Left cardiac atrium (tissue), 4 donors: ENCODE results near the gene CCR7. TPM values are rescaled to one million over a fixed set of nuclear protein-coding genes. Genes with fewer than 3 reads are reported as not detected.

Experiments
- ATAC-seq, 2 donors: fragments of 200-7000 bp; cut with Tn5 transposase; one replicate each; pipeline ENCODE4 v1.9.1; 2020; ENCODE audit warnings: mild to moderate bottlenecking in 2 of 2, moderate library complexity in 2 of 2
- DNase-seq: peaks from one replicate; pipeline ENCODE4 v3.0.0-alpha.2; 2020
- intact Hi-C, 2 donors: fragments of 100-400 bp; cut with DNase I; formaldehyde crosslinking; loops; one replicate each; pipeline versions ENCODE4 v1.14.1 to v1.15.1; 2022 to 2023
- total RNA-seq, 2 donors: library from RNA; stranded (reverse); fragmentation: NEBNext Ultra II Directional; extraction: Animal tissue kit (Norgen Biotek cat#: 25700); gene quantifications; one replicate each; pipeline ENCODE4 v1.2.1, GENCODE V29; 2021
- donor health status: DM: no; HTN: yes; CAD: no.
- donor health status: DM: no; HTN: yes; CAD: no; lungs with severe emphysema.
- donor health status: DM: yes; HTN: yes; CAD: no.
- donor health status: Dilated cardiomyopathy.

CCR7 gene
- total RNA-seq, 2 donors from 2014 or later, result 0.29 to 0.53 TPM

DNA sequence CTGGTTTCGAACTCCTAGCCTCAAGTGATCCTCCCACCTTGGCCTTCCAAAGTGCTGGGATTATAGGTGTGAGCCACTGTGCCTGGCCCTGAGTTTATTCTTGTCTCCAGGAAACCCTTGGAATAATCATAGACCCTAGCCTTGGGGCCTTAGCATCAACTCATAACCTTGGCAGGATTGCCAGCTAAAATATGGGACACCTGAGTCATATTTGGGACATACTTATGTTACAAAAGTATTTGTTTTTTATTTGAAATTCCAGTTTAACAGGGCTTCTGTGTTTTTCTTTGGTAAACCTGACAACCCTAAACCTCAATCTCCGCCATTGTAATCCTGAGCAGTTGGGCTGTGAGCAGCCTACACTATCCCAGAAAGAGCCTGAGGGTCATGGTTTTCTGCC, 35.3 kb downstream of the CCR7 start:
- intact Hi-C loops, result loop anchor here (5.0 to 10.0 kb wide), 3 partner anchors 88 to 228 kb away; partner anchors contain the start of gene IGFBP4 (in 2 of the 2)
- ATAC-seq (no peak), DNase-seq (no peak)

DNA sequence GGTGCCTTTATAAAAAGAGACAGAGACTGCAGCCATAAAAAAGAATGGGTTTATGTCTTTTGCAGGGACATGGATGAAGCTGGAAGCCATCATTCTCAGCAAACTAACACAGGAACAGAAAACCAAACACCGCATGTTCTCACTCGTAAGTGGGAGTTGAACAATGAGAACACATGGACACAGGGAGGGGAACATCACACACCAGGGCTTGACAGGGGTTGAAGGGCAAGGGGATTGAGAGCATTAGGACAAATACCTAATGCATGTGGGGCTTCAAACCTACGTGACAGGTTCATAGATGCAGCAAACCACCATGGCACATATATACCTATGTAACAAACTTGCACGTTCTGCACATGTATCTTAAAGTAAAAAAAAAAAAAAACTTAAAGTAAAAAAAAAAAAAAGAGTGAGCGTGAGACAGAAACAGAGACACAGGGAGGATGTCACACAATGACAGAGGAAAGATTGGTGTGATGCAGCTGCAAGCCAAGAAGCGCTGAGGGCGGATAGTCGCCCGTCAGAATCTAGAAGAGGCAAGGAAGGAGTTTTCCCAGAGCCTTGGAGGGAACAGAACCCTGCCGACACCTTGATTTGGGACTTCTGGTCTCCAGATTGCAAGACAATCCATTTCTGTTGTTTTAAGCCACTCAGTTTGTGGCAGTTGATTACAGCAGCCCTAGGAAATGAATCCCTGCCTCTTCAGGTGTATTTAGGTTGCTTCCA, 36.4 kb downstream of the CCR7 start:
- ATAC-seq (no peak), DNase-seq (no peak)
- intact Hi-C loops, result loop anchor here in 1 of 2 donors (10.0 kb wide), 1 partner anchor 134 kb away; no protein-coding TSS in a partner anchor

DNA sequence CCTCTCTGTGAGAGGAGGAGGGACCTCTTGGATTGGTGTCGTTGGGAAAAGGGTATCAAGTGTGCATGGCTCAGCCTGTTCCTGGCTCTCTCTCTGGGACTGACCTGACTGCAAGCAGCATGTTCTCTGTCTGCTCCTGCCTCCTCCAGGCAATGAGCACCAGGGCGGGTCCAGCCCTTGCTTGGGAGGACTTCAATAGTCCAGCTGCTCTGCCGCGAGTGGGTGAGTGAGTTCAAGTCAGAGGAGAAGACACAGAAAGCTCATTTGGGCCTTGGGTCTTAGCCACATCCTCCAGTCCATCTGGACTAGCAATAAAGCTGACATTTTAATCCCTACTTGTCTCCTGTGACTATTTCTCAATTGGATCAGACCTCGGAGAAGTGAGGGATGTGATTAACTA, 38.6 kb downstream of the CCR7 start:
- ATAC-seq (peak; percentile 30 to 80), DNase-seq (peak; percentile 62)
- intact Hi-C loops, result loop anchor here in 1 of 2 donors (10.0 kb wide), 1 partner anchor 132 kb away; no protein-coding TSS in a partner anchor

DNA sequence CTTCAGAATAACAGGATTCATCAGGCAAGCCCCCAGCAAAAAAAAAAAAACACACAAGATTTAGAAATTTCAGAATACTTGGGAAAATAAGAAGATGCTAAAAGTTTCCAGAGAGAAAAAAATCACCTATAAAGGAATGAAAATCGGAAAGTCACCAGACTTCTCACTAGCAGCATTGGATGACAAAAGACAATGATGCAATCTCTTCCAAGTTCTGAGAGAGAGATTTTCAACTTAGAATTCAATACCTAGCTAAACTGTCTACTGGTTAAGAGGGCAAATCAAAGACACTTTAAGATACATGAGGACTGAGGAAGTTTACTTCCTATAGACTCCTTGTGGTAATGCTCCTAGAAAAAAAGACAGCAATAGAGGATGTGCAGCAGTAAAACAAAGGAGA, 40.0 kb downstream of the CCR7 start:
- no peak for ATAC-seq
- DNase-seq, result no peak
- intact Hi-C loops, result loop anchor here in 1 of 2 donors (10.0 kb wide), 1 partner anchor 130 kb away; no protein-coding TSS in a partner anchor

DNA sequence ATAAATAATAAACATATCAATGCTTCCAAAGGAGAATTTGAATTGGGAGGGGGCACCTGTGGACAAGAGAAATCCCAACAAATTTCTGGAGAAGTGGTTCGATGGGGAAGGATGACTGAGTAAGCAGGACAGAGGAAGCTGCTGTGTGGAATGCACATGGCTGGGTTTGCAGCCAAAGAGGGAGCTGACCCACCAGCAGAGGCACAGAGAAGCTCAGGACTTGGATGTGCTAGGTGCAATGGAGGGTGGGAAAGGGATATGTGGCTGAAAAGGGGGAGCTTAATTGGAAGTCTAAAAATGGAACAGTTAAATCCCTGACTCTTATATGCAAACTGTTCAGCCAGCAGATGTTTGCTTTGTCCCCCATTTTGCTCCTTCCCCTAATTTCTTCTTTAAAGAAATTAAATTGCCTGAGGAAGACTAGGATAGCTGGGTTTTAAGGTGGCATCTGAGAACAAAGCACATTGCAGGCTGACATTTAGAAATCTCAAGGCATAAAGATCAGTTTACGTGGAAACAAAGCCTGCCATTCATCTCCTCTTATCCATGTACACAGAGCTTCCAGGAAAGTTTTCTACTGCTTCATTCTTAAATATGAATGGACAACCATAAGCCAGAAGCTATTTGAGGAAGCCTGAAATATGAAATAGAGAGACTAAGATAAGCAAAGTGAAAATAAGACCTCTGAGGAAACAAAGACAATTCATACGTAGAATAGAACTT, 40.9 kb downstream of the CCR7 start:
- ATAC-seq (no peak), DNase-seq (no peak)
- intact Hi-C loops, result loop anchor here in 1 of 2 donors (10.0 kb wide), 1 partner anchor 130 kb away; no protein-coding TSS in a partner anchor

DNA sequence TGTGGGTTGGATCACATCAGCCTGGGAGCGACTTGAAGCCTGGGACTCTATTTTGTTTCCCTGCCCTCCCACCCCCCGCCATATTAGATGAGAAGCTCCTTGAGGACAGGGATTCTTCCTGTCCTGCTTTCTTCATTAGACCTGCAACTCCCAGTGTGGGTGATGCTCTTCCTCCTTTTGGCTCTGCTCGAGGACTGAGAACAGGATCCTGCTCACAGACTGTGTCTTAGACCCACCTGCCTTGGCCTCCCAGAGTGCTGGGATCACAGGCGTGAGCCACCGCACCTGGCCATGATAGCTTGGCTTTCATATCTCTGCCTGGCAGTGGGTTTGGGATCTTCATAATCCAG, 42.3 kb downstream of the CCR7 start:
- no peak for ATAC-seq
- intact Hi-C loops, result loop anchor here in 1 of 2 donors (10.0 kb wide), 1 partner anchor 128 kb away; no protein-coding TSS in a partner anchor
- no peak for DNase-seq

DNA sequence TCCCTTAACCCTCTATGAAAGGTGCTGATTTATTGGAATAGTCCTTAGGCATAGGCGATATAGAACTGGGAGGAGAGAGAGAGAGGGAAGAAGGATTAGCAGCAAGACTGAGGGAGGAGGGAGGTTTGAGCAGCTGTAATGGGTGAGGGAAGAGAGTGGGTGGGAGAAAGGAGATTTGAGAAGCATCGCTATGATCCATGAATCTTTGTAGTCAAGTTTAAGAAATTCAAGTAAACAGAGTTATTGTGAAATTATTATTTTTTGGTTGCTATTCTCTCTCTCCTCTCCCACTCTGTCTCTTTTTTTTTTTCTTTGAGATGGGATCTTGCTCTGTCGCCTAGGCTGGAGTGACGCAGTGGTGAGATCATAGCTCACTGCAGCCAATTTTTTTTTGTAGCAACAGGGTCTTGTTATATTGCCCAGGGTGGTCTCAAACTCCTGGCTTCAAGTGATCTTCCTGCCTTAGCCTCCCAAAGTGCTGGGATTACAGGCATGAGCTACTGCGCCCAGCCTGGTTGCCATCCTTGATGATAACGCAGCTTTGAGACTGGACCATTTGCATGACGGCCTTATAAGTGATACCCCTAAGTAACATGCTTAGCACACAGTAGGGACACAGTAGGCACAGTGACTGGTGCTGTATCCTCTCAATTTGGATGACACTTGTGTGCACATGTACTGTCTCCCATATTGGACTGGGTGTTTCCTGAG, 42.9 kb downstream of the CCR7 start:
- ATAC-seq (peak in 1 of 2 donors; percentile 19), DNase-seq (no peak)
- intact Hi-C loops, result loop anchor here in 1 of 2 donors (10.0 kb wide), 1 partner anchor 128 kb away; no protein-coding TSS in a partner anchor

DNA sequence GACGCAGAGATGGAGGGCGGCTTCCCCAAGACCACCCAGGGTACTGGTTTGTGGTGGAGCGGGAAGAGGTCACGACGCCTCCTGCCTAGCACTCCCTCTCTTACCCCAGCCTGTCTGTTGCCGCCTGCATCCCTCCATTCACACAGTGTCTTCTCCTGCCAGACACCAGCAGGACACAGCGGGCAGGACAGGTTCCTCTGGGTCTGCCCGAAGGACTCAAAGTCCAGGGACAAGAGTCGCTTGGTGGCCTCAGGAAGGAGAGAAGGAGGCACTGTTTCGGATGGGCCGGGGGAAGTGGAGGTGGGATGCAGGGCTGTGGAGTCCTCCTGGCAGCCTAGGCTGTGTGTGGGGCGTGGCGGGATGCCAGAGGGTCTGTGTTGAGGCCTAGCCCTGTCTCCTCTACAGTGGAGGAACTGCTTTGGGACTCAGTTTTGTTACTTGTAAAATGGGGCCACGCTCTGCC, 44.2 kb downstream of the CCR7 start:
- intact Hi-C loops, result loop anchor here in 1 of 2 donors (10.0 kb wide), 1 partner anchor 126 kb away; no protein-coding TSS in a partner anchor
- ATAC-seq (no peak), DNase-seq (no peak)

DNA sequence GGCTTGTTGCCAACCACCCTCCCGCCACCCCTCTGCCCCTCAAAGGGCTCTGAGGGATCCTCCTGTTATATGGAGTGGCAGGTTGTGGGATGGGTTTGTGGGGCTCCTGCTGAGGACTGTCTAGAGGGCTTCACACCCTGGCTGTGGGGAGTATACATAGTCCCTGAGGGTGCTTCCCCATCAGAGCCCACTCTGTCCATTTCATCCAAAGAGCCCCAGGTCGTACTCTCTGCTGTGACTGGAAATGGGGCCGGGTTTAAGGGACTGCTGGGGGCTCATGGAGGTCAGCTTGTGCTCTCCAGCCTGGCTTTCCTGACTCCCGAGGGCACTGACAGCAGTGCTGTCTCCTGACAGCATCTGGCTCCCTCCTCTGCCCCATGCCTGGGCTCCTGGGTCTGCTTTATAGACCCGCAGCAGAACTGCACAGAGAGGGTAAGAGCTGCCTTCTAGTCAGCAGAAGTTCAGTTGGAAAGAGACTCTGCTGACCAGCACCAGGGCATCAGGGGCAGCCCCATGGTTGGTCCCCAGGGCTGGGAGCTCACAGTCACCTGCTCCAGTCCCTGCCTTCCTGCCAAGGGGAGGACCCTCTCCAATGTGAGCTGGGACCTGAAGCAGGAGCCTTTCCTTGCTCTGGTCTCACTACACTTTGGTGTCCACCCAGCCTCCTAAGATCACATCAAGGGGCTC, 46.0 kb downstream of the CCR7 start:
- DNase-seq (no peak), ATAC-seq (no peak)
- intact Hi-C loops, result no loop called here

DNA sequence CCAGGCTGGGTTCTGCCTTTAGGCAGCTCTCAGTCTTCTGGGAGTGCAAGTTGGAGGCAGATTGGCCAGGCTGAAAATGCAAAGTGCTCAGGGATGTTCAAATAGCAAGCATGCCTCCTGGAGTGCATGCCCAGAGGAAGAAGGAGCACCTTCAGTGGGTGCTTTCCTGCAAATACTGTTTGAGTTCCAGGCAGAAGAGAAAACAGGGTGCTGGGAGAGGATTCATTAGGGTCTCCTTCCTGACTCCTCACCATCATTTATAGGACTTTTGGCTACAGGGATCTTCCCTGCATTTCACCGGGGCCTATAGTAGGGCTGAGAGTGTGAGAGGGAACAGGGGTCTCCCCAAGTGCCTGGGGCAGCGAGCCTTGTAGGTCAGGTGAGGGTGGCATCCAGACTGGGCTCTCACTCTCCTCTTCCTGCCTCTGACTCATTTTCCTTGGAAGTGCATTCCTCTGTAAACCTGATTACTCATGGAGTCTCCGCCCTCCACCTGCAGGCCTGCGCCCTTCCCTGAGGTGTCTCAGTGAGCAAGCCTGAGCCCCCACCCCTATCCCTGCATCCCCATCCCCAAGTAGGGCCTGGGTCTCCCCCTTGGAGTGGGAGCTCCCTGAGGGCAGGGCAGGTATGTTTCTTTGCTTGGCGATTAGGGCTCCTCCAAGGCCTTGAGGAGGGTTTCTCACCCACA, 46.7 kb downstream of the CCR7 start:
- peak in 1 of 2 donors; percentile 71 for ATAC-seq
- DNase-seq, result no peak
- intact Hi-C loops, result no loop called here

DNA sequence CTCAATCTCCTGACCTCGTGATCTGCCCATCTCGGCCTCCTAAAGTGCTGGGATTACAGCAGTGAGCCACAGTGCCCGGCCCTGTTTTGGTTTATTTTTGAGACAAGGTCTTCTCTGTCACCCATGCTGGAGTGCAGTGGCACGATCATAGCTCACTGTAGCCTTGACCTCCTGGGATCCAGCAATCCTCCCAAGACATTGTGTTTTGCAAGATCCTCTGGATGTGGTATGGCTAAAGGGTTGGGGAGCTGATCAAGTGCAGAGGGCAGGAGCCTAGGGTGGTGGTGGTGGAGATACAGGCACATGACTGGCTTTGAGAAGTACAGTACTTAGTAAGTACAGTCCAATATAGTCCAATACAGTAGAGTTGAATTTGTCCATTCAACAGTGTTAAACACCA, 47.3 kb downstream of the CCR7 start:
- intact Hi-C loops, result no loop called here
- ATAC-seq, result no peak
- DNase-seq, result no peak

DNA sequence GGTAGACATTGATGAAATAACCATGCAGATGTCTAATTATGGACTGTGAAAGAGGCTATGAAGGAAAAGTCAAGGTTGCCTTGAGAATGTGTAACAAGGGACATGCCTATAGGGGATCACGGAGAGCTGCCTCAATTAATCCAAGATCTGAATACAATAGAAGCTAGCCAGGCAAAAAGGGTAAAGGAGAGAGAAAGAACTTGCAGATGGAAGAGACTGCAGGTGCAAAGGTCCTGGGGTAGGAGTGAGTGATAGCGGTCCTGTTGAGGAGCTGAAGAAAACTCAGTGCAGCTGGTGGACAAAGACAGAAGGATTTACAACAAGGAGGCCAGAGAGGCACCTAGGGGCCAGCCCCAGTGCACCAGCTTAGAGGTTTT, 48.0 kb downstream of the CCR7 start:
- DNase-seq (no peak), ATAC-seq (no peak)
- intact Hi-C loops, result no loop called here

DNA sequence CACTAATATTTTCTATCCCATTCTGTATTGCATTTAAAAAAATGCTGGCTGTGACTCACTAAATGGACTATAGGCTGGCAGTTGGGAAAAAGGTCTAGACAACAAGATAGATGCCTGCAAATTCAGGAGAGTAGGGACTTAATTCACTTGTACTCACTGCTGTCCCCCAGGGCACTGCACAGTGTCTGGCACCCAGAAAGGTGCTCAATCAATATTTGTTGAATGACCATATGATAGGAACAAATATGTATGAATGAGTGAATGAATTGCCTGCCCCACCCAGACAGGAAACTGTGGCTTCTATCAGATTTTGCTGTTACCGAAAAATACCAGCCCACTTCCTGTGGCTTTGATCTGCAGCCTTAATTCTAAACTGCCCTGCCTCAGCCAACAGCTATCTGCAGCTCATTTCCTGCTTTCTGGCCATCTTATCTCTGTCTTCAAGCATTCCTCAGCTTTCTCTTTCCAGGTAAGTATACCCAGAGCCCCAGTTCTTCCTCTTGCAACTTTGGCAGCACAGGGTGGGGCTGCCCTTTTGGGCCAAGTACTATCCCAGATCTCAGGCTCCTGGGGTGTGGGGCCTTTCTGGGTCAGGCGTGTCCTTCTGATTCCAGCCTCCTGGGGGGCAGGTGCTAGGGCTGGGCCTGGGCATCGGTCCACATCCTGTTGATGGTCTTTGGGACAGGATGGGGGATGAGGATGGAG, 48.5 kb downstream of the CCR7 start:
- ATAC-seq, result peak; percentile 4 to 29
- intact Hi-C loops, result no loop called here
- DNase-seq, result no peak

DNA sequence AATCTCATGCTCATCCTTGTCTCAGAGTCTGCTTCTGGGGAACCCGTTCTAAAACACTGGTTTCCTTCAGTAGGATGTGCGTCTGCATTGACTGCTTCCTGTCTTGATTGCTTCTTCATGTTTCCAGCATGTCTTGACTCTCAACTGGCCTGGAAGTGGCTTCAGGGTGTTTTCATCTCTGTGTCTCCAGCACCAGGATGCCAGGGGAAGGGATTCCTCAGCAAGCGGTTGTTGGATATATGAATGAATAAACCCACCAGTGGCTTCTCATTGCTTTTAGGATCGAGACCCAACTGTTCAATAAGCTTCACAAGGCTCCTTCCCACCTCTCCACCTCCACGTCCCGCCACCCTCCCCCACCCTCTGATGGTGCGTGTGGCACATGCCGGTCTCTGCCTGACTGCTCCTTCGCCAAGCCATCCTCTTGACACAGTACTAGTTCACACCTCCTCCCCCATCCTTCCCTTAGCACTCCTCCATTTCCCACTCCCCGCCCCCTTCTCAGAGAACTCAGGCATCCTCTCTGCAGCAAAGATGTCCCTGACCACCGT, 49.7 kb downstream of the CCR7 start:
- intact Hi-C loops, result no loop called here
- no peak for ATAC-seq
- no peak for DNase-seq

DNA sequence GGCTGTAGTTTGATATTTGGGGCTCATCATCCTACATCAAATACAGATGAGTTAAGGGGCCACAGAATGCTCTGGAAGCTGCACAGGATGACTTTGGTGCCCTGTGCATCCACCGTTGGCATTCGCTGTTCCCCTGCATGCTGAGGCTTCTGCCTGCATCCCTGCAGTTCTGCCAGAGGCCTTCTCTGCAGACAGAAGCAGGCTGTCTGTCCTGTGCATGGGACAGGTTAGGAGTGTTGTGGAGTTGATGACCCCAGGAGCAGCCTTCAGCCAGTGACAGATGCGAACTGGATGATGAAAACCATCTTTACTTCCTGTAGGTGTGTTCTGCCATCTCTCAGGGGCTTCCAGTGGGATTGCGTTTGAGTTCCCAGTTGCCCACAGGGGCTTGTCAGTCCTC, 50.3 kb downstream of the CCR7 start:
- ATAC-seq (no peak), DNase-seq (no peak)
- intact Hi-C loops, result no loop called here

DNA sequence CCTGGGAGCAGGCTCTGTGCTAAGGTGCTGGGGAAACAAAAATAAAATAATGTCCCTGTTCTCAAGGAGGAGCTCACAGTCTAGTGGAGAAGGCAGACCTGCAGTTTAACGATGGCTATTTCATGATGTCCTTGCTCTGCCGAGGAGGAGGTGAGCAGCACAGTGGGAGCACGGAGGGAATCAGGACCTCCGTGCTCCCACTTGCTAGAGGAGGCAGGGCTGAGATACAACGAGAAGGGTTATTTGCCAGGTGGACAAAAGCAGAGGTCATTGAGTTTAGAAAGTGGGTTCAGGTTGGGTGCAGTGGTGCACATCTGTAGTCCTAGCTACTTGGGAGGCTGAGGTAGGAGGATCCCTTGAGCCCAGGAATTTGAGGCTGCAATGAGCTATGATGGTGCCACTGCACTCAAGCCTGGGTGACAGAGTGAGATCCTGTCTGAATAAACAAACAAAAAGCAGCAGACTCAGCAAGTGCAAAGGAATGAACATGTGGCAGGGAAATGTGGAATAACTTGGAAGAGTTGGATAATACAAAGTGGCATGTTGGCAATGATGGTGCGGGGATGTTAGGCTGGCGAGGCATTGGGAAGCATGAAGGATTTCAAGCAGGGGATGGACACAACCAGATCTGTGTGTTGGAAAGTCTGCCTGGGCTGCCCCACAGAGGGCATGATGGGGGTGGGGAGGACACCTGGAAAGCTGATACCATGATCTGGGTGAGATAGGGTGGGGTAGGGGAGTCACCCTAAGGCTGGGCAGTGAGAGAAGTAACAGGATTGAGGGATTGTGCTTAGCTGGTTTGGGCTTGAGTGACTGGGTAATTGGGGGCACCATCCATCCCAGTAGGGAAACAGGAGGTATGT, 51.0 kb downstream of the CCR7 start:
- intact Hi-C loops, result no loop called here
- DNase-seq (no peak), ATAC-seq (no peak)
